ENCODE measurements around the gene CLASRP.

Gene CLASRP

GRCh38 chr19:45086480-45086879 lies 47.6 kb downstream of the CLASRP start:
- no peak for DNase-seq (ENCODE audit: low spot score)

GRCh38 chr19:45087531-45087930 lies 48.7 kb downstream of the CLASRP start:
- no peak for DNase-seq (ENCODE audit: low spot score)

GRCh38 chr19:45090034-45090433 lies 51.2 kb downstream of the CLASRP start:
- DNase-seq (ENCODE audit: low spot score): no peak

GRCh38 chr19:45090606-45091005 lies 51.8 kb downstream of the CLASRP start:
- no peak for DNase-seq (ENCODE audit: low spot score)

- peak; percentile 98 for DNase-seq (ENCODE audit: low spot score)
Observed at GRCh38 chr19:45091031-45091923, 52.4 kb downstream of the CLASRP start.

- peak; percentile 99 for DNase-seq (ENCODE audit: low spot score)
Observed at GRCh38 chr19:45092747-45093678, 54.2 kb downstream of the CLASRP start, which contains the start of gene PPP1R37. Gene PPP1R37, plus strand, starts transcription at chr19:45093179. Its CDS starts 147 bp downstream, at chr19:45093326.

- DNase-seq (ENCODE audit: low spot score): no peak
Observed at GRCh38 chr19:45094137-45094536, 55.3 kb downstream of the CLASRP start.

GRCh38 chr19:45094707-45095106 lies 55.9 kb downstream of the CLASRP start:
- DNase-seq (ENCODE audit: low spot score): no peak

GRCh38 chr19:45095496-45096413 lies 56.9 kb downstream of the CLASRP start:
- DNase-seq (ENCODE audit: low spot score): no peak

GRCh38 chr19:45096700-45097099 lies 57.9 kb downstream of the CLASRP start:
- no peak for DNase-seq (ENCODE audit: low spot score)

GRCh38 chr19:45097450-45097775 lies 58.6 kb downstream of the CLASRP start:
- no peak for DNase-seq (ENCODE audit: low spot score)

- peak; percentile 99 for DNase-seq (ENCODE audit: low spot score)
Observed at GRCh38 chr19:45097776-45098520, 59.1 kb downstream of the CLASRP start.

GRCh38 chr19:45098521-45099466 lies 59.9 kb downstream of the CLASRP start:
- no peak for DNase-seq (ENCODE audit: low spot score)

GRCh38 chr19:45099467-45100191 lies 60.8 kb downstream of the CLASRP start:
- DNase-seq (ENCODE audit: low spot score): no peak

- DNase-seq (ENCODE audit: low spot score): no peak
Observed at GRCh38 chr19:45100201-45100600, 61.4 kb downstream of the CLASRP start.

- DNase-seq (ENCODE audit: low spot score): peak; percentile 87
Observed at GRCh38 chr19:45100846-45101252, 62.0 kb downstream of the CLASRP start.

GRCh38 chr19:45101806-45102205 lies 63.0 kb downstream of the CLASRP start:
- no peak for DNase-seq (ENCODE audit: low spot score)

- no peak for DNase-seq (ENCODE audit: low spot score)
Observed at GRCh38 chr19:45102481-45102880, 63.6 kb downstream of the CLASRP start.

GRCh38 chr19:45103156-45103507 lies 64.3 kb downstream of the CLASRP start:
- DNase-seq (ENCODE audit: low spot score): no peak

All from hepatic stellate cell (primary cell).